CD4-positive, alpha-beta T cell treated with Interferon gamma for 1 hour (primary cell): ENCODE data around the gene FCGR3A.
"Not testable (repeated sequence)": the region's sequence is repeated elsewhere in the genome, so short reads cannot be mapped to it uniquely, and the experiment has no call there.

Experiments
- DNase-seq: peaks from one replicate; pipeline ENCODE4 v3.0.0-alpha.2; 2020

The FCGR3A gene

DNA sequence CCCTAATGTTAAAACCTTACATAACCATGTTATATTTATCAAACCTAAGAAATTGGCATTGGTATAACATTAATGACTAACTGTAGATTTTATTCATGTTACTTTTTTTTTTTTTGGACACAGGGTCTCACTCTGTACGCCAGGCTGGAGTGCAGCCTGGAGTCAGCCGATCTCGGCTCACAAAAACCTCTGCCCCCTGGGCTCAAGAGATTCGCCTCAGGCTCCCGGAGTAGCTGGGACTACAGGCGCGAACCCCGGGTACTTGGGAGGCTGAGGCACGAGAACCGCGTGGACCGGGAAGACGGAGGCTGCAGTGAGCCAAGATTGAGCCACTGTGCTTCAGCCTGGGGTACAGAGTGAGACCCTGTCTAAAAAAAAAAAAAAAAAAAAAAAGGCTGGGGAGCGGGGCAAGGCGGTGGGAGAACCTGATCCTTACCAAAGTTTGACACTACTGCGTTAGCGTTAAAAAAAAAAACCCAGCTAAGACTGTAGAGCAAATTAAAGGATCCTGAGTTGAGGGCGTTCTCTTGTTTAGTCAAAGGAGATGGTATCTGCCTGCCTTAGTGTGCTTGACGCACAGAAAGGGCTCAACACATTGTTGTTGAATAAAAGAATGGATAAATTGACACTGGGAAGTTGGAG, 20.0 kb downstream of the FCGR3A start:
- DNase-seq = not testable (repeated sequence)

DNA sequence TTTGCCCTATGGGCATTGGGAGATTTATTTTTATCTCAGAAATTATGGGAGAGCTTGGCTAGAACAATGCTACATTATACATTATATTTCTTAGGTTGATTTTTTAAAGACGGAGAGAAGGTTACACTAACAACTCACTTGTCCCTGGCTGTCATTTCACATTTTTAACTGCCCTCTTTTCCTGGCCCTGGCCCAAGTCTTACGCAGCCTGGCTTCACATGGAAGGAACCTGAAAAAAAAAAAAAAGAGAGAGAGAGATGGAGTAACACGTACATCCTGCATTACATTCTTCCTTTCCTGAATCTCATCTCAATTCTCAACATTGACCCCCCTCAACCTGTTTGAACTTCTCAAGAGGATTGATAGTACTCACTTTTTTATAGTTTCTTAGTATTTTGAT, 21.1 kb downstream of the FCGR3A start:
- DNase-seq = not testable (repeated sequence)

DNA sequence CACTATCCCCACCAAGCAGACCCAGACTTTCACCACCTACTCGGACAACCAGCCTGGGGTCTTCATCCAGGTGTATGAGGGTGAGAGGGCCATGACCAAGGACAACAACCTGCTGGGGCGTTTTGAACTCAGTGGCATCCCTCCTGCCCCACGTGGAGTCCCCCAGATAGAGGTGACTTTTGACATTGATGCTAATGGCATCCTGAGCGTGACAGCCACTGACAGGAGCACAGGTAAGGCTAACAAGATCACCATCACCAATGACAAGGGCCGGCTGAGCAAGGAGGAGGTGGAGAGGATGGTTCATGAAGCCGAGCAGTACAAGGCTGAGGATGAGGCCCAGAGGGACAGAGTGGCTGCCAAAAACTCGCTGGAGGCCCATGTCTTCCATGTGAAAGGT, 23.7 kb downstream of the FCGR3A start:
- DNase-seq = not testable (repeated sequence)

DNA sequence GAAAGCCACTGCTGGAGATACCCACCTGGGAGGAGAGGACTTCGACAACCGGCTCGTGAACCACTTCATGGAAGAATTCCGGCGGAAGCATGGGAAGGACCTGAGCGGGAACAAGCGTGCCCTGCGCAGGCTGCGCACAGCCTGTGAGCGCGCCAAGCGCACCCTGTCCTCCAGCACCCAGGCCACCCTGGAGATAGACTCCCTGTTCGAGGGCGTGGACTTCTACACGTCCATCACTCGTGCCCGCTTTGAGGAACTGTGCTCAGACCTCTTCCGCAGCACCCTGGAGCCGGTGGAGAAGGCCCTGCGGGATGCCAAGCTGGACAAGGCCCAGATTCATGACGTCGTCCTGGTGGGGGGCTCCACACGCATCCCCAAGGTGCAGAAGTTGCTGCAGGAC, 24.3 kb downstream of the FCGR3A start:
- DNase-seq = peak; percentile 25

DNA sequence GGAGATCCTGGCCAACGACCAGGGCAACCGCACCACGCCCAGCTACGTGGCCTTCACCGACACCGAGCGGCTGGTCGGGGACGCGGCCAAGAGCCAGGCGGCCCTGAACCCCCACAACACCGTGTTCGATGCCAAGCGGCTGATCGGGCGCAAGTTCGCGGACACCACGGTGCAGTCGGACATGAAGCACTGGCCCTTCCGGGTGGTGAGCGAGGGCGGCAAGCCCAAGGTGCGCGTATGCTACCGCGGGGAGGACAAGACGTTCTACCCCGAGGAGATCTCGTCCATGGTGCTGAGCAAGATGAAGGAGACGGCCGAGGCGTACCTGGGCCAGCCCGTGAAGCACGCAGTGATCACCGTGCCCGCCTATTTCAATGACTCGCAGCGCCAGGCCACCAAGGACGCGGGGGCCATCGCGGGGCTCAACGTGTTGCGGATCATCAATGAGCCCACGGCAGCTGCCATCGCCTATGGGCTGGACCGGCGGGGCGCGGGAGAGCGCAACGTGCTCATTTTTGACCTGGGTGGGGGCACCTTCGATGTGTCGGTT, 24.8 kb downstream of the FCGR3A start:
- DNase-seq = not testable (repeated sequence)

DNA sequence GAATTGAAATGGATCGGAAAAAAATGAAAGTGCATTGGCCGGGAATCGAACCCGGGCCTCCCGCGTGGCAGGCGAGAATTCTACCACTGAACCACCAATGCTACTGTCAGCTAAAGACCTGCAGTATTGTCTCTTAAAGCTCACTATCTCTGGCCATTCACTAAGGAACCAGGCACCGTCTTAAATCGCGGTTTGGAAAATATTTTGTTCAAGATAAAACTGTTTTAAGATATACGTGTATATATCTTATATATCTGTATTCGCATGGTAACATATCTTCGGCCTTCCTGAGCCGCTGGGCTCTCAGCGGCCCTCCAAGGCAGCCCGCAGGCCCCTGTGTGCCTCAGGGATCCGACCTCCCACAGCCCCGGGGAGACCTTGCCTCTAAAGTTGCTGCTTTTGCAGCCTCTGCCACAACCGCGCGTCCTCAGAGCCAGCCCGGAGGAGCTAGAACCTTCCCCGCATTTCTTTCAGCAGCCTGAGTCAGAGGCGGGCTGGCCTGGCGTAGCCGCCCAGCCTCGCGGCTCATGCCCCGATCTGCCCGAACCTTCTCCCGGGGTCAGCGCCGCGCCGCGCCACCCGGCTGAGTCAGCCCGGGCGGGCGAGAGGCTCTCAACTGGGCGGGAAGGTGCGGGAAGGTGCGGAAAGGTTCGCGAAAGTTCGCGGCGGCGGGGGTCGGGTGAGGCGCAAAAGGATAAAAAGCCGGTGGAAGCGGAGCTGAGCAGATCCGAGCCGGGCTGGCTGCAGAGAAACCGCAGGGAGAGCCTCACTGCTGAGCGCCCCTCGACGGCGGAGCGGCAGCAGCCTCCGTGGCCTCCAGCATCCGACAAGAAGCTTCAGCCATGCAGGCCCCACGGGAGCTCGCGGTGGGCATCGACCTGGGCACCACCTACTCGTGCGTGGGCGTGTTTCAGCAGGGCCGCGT, 25.5 kb downstream of the FCGR3A start, which contains the start of gene HSPA6:
HSPA6 (plus strand) TSS at position 724 of the 925 bp plus-strand sequence; CDS start at position 843, 119 bp downstream.
- peak; percentile 68 for DNase-seq

DNA sequence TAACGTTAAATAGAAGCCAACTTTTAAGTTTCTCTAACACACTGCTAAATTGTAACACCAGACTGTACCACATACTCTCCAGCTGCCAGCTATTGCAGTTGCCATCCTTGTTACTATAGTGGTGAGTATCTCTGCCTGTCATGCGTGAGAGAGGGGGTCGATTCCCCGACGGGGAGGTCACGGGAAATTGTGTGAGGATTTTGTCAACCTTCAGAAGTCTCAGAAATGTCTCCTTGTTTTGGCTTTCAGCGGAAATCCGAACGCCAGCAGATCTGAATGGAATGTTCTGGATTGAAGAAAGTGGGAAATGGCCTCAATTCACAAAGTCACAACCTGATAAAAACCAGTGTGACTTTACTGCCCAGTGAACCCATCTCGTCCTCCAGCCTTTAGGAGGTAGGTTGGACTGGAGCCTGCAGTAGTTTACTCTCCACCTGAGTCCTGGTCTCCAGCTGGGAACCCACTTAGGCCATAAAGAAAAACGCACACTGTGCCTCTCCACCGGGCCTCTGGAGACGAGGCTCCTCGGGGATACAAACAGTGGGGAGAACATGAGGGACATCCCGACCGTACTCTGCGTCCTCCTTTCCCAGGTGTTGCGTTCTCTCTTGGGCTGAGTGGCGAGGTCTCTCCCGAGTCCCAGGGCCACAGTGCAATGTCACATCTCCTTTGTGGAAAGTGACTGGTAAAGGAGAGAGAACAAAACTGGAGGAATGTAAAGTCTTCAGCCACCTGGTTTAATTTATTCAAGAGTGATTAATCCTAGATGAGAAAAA, 26.4 kb downstream of the FCGR3A start:
- DNase-seq = not testable (repeated sequence)

DNA sequence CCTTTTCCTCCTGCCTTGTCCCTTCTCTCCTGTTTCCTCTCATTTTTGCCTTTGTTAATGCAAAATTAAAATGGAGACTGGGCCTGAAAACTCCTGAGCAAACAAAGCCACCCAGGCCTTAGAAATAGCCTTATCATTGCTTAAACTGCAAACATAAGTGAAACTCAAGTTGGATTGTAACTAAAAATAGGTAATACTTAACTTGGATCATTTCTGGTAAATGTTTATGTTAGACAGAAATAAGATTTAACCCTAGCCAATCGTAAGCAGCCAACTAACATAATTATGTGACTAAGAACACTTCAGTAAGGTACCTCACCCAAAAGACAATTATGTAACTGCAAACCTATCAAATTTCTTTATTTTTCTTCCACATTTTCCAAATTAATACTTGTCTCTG, 35.7 kb downstream of the FCGR3A start:
- DNase-seq = not testable (repeated sequence)

DNA sequence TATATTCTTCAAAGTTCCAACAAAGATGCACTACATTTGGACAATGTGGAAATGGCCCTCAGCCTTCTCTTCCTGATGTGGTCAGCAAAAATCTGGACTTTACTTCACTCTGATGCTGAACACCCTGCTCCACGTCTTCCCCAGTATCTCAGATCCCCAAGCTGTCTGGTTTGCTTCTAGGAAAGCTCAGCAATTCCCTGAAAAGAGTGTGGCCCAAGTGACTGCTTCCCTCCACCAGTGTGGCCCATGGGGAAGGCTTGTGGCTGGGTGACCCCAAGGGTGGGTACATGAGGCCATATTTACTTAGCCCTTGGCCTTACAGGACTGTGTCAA, 36.2 kb downstream of the FCGR3A start:
- DNase-seq = not testable (repeated sequence)

DNA sequence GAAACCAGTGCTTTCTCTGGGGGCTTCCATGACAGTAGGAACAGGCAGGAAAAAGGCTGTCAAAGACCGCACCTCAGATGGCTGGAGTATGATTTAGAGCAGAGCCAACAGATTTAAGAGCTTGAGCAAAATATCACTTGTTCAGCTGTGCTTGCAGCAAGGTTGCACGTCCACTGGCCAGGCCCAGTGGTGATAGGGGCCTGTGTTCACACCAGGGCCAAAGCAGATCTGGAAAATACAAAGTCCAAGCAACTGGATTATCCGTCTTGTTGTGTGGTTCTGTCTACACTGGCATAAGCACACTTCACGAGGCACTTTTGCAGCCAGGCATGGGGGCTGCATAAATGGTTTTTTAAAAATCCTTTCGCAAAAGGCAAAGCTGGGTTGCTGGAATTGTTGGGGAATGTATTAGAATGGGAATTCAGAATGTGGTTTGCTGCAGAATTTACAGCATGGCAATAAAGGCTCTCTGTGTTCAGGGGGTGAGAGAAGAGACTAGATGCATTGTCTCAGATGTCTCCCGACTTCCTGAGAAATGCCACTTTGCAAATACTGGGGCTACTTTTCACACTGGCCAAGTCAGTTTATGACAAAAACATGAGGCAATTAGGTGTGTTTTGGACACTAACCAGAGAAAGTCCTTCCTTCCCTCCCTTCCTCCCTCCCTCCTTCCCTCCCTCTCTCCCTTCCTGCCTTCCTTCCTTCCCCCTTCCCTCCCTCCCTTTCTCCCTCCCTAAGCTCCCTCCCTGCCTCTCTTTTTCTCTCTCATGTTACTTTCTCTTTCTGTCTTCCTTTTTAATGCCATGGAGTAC, 36.8 kb downstream of the FCGR3A start:
- DNase-seq = not testable (repeated sequence)

DNA sequence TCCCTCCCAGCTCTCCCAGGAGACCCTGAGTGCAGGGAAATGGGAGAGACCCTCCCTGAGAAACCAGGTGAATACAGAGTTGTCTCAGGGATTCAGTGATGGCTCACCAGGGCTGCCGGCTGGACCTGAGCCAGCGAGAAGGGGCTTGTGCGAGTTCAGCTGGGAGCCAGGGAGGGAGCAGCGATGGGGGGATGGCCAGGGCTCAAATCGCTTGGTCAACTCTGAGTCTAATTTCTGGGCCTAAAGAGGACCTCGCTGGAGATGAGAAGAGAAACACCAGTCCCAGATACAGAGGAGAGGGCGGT, 37.9 kb downstream of the FCGR3A start:
- DNase-seq = no peak

DNA sequence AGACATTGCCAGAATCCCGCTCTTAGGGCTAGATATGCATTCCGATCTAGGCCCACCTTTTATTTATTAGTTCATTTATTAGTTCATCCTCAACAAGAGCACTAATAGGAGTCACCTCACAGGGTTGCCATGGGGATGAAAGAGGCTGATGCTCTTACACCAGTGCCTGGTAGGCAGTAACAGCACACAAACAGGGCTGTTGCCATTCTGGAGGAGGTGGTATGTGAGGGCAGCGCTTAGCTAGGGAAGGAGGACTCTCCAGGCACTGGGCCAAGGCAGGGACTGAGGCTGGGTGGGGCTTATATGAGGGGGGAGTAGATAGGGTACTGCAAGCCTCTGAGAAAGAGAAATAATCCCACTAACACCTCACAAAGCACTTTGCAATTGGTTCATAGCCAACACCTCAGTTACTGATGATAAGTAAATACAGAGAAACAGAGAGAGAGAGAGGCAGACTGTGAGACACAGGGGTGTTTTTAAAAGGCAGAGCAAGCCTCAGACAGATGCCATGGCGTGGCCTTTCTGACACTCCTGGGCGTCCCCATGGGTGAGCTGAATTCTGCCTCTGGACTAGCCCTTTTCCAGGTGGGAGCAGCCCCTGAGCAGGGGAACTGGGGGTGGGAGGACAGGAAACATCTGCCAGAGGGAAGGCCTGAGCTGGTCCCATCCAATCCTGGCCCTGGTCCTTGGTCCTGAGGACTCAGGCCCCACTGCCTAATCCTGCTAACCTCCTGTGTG, 38.4 kb downstream of the FCGR3A start:
- DNase-seq = no peak

DNA sequence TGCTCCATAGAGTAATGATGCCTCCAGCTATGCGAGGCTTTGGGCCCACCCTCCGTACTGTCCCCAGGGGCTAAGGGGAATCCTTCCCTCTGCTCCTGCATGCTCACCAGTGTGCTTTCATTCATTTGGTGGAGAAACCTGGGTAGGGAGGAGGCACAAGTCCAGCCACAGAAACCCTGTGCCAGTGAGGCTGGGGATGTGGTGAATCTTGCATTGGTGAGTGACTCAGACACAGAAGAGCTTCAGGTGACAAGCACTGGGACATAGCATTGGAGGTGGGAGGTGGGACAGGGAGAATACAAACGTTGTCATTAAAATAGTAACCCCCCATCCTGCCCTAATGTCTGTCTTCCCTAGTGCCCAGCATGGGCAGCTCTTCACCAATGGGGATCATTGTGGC, 39.1 kb downstream of the FCGR3A start:
- no peak for DNase-seq

DNA sequence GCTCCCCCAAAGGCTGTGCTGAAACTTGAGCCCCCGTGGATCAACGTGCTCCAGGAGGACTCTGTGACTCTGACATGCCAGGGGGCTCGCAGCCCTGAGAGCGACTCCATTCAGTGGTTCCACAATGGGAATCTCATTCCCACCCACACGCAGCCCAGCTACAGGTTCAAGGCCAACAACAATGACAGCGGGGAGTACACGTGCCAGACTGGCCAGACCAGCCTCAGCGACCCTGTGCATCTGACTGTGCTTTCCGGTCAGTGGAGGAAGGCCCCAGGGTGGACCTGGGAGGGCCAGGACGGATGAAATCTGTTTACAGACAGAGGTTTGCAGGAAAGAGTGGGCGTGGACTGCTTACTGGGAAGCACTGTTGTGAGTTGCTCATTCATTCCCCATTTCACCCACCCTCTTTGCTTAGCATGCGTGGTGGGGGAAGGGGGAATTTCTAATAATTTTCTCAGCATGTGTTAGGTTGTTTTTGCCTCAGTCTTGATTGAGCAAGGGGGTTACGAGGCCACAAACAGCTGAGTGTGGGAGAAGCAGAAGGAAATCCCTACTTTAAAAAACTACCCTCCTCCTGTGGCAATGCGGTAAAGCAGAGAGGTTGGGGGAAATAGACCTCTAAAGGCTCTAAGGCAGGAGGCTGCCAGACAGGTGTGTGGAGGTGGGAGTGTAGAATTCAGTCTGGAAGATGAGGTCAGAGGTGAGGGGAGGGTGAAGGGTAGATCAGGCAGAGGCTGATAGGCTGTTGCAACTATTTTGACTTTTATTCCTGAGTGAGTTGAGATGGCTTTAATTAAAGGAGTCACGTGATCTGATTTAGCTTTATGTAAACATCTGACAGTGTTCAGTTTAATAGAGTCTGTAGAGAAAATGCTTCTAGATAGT, 43.0 kb downstream of the FCGR3A start:
- peak; percentile 59 for DNase-seq

DNA sequence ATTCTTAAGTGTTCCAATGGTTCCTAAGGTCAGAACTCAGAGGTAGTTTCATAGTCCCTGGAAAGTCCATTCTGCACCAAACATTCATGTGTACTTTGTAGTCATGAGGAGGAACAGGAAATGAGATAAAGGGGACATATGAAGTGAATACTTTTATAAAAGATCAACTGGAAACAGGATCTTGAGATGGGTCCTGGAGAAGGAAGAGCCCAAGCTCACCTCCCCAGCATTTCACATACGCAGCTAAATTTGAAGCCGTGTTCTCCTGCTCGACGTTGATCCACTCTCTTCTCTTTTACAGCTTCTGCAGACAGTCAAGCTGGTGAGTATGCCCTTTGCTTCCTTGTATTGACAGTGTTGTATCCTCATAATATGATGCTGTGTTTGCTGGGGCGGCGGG, 43.9 kb downstream of the FCGR3A start:
- DNase-seq = no peak

DNA sequence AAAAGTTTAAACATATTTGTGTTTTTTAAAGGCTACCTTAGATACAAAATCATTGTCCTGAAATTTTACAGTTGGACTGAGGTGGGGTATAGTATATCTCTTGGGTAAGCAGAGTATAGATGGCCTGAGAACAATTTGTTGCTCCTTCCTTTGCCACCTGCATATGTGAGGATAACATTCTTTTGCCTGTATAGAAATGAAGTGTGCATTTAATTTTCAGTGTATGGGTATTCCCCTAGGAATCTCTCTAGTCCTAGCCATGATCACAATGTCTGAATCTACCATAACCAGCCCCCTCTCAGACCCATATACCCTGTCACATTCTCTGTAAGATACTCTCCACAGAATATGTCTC, 46.2 kb downstream of the FCGR3A start:
- no peak for DNase-seq

DNA sequence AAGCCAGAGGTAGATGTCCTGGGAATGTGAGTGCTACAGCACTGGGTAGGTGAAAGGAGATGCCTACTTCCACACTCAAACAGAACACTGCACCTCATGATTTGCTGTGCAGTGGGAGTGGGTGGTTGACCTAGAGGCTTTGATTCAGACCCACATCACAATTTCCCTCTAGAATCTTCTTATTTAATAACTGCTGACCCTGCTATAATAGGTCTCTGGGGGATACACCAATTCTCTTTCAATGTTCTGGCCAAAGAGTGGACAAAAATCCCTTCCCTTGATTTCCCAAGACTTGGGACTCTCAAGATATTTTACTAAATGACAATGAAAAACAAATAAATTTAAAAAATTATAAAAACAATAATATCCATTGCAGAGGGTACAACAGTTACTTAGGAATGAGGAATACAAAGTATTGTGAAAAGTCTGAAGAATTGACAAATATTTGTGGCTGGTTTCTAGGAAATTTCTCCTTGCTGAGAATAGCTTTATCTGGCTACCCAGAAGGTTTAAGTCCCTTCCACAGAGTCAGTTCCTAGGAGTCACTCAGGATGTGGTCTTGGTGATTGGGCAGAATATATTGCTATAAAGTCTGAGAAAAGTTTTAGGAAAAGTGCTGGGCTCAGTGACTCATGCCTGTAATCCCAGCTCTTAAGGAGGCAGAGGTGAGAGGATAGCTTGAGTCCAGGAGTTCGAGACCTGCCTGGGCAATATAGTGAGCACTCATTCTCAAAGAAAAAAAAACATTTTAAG, 46.8 kb downstream of the FCGR3A start:
- DNase-seq = no peak

DNA sequence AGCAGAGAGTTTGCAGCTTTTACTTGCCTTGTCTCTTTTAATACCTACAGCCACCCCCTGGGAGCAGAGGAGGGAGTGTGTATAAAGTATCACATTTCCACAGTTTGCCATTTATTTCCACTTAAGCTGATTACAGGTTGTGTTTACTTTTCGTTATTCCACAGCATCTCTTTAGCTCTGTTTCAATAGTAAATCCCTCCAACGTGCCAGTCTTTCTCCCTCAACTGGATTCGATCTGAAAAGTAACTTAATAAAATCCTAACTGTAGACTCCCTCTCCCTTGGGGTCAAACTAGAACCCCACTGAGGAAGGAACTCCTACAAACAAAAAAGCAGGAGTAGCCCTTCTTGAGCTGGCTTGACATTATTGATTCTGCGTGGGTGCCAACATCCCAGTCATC, 47.4 kb downstream of the FCGR3A start:
- no peak for DNase-seq

DNA sequence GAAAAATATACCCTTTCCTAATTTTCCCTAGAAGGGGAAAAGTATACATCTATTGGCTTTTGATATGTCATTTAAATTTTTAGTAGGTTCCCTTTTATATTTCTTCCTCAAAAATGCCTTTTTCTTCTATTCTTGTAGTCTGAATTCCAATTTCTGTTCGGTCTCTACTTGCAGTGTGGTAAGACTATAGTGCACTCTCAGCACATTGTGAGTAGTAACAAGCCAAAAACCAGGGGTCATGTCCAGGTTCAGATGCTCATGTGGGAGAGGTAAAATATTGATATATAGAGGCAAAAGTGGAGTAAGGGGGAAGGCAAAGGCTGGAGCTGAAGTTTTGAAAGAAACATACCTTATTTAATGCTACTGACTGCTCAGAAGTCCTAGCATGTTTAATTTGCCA, 48.4 kb downstream of the FCGR3A start:
- no peak for DNase-seq
